ENCODE measurements around the gene SLC4A1AP.

DNA sequence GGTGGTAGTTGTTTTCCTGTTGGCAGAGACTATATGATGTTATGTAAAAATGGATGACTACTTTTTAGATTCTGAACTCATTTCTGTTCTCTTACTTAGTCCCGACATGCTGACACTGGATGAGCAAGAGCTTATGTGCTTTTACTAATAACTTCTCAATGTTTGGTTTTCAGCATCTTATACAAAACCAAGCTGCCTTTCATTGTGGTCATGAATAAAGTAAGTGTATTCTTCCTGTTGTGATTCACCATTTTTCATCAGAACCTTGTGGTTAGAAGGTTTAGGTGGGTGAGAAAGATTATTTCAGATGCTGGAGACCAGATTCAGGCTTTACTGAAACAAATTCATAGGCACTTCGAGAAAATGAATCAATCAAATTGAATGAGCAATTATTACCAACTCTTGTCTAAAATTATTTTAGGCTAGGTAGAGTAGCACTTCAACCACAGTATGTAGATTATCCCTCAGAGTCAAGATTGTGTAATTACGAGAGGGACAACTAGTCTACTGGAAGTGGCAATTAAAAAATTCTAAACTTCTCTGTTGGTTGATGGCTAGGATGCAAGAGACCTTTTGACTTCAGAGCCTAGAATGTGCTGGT lies 25.6 kb upstream of the SLC4A1AP start:
- TF ChIP-seq EZH2 (IDR thresholded peaks at IDR 0.05; ENCODE audit: borderline replicate concordance, insufficient read depth, low read depth, low read length, poor library complexity, severe bottlenecking): no peak
- TF ChIP-seq, protein P1, sequence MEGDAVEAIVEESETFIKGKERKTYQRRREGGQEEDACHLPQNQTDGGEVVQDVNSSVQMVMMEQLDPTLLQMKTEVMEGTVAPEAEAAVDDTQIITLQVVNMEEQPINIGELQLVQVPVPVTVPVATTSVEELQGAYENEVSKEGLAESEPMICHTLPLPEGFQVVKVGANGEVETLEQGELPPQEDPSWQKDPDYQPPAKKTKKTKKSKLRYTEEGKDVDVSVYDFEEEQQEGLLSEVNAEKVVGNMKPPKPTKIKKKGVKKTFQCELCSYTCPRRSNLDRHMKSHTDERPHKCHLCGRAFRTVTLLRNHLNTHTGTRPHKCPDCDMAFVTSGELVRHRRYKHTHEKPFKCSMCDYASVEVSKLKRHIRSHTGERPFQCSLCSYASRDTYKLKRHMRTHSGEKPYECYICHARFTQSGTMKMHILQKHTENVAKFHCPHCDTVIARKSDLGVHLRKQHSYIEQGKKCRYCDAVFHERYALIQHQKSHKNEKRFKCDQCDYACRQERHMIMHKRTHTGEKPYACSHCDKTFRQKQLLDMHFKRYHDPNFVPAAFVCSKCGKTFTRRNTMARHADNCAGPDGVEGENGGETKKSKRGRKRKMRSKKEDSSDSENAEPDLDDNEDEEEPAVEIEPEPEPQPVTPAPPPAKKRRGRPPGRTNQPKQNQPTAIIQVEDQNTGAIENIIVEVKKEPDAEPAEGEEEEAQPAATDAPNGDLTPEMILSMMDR (IDR thresholded peaks at IDR 0.05): no peak
